Caco-2 (cell line): ENCODE results near the gene KRT75. TPM values are rescaled to one million over a fixed set of nuclear protein-coding genes. Genes with fewer than 3 reads are reported as not detected.

Experiments used
- BruUV-seq: library from RNA; stranded (reverse); fragments of 400-500 nt; replicated peaks from 2 replicates; lab custom pipeline; 2021; lab: Mats Ljungman, UMichigan
- CTCF ChIA-PET: fragments of 300-600 bp; sonication (Branson Sonifier 250); formaldehyde crosslinking; loops from one replicate; lab custom pipeline; 2022; ENCODE audit warnings: antibody characterized with exemption; lab: Charles Lee
- POLR2A ChIA-PET: fragments of 300-600 bp; sonication (Branson Sonifier 250); formaldehyde crosslinking; loops from one replicate; lab custom pipeline; 2022; ENCODE audit warnings: antibody characterized with exemption; lab: Charles Lee
- DNase-seq, 2 experiments: peaks; one replicate each; pipeline versions ENCODE4 v3.0.0 to v3.0.0-alpha.2; 2020 to 2022
- H3K27me3 ChIP-seq: replicated peaks from 2 replicates; pipeline ENCODE4 v1.6.0; 2011; ENCODE audit warnings: low read length; ENCODE audit not compliant: control insufficient read depth, insufficient read depth
- H3K36me3 ChIP-seq: 2 replicates; pipeline ENCODE4 v1.5.1; 2011; ENCODE audit warnings: low read length; ENCODE audit not compliant: control insufficient read depth, insufficient read depth
- H3K4me1 ChIP-seq: fragments of 250-450 bp; sonication (Bioruptor Pico); 2 replicates; pipeline ENCODE4 v1.5.1; 2020; ENCODE audit warnings: mild to moderate bottlenecking
- H3K4me3 ChIP-seq: 2 replicates; pipeline ENCODE4 v1.5.1; 2011; ENCODE audit warnings: low read depth, mild to moderate bottlenecking, control low read depth, low read length
- H3K9me3 ChIP-seq: fragments of 250-450 bp; sonication (Bioruptor Pico); 2 replicates; pipeline ENCODE4 v1.5.1; 2020; ENCODE audit warnings: mild to moderate bottlenecking, moderate library complexity
- H3K27ac Mint-ChIP-seq: one replicate; pipeline ENCODE4 v1.8.0; 2022; ENCODE audit warnings: mixed read lengths; ENCODE audit not compliant: unreplicated experiment
- H3K27me3 Mint-ChIP-seq: one replicate; pipeline ENCODE4 v1.8.0; 2022; ENCODE audit warnings: mixed read lengths; ENCODE audit not compliant: insufficient read depth, unreplicated experiment
- H3K36me3 Mint-ChIP-seq: one replicate; pipeline ENCODE4 v1.8.0; 2022; ENCODE audit warnings: mild to moderate bottlenecking, mixed read lengths; ENCODE audit not compliant: insufficient read depth, unreplicated experiment
- H3K4me1 Mint-ChIP-seq: one replicate; pipeline ENCODE4 v1.8.0; 2022; ENCODE audit warnings: low read depth, mixed read lengths; ENCODE audit not compliant: unreplicated experiment
- H3K4me3 Mint-ChIP-seq: one replicate; pipeline ENCODE4 v1.8.0; 2022; ENCODE audit warnings: mild to moderate bottlenecking, moderate library complexity, mixed read lengths; ENCODE audit not compliant: unreplicated experiment
- H3K9me3 Mint-ChIP-seq: one replicate; pipeline ENCODE4 v1.8.0; 2022; ENCODE audit warnings: mixed read lengths; ENCODE audit not compliant: unreplicated experiment
- intact Hi-C: fragments of 100-400 bp; cut with micrococcal nuclease; formaldehyde crosslinking; loops from one replicate; pipeline ENCODE4 v1.10.0; 2022; ENCODE audit not compliant: unreplicated experiment
- total RNA-seq: library from RNA; stranded (reverse); gene quantifications from 2 replicates; pipeline ENCODE4 v1.2.3, GENCODE V29; 2022
- TF ChIP-seq, protein P1 (sequence below), 2 experiments: fragments of 200-600 bp in 1 of 2; IDR thresholded peaks; 1 replicate in 1 of 2; 2 replicates in 1 of 2; pipeline versions ENCODE4 v1.5.1 to v1.8.0; 2011 to 2022; ENCODE audit warnings: antibody characterized with exemption in 1 of 2, control low read depth in 1 of 2, inconsistent platforms in 1 of 2, low read depth in 1 of 2, low read length in 1 of 2, mild to moderate bottlenecking in 1 of 2, moderate library complexity in 1 of 2; ENCODE audit not compliant: insufficient read depth in 1 of 2, severe bottlenecking in 1 of 2, unreplicated experiment in 1 of 2

KRT75 gene
- total RNA-seq, 1 experiment from 2014 or later = not detected

DNA sequence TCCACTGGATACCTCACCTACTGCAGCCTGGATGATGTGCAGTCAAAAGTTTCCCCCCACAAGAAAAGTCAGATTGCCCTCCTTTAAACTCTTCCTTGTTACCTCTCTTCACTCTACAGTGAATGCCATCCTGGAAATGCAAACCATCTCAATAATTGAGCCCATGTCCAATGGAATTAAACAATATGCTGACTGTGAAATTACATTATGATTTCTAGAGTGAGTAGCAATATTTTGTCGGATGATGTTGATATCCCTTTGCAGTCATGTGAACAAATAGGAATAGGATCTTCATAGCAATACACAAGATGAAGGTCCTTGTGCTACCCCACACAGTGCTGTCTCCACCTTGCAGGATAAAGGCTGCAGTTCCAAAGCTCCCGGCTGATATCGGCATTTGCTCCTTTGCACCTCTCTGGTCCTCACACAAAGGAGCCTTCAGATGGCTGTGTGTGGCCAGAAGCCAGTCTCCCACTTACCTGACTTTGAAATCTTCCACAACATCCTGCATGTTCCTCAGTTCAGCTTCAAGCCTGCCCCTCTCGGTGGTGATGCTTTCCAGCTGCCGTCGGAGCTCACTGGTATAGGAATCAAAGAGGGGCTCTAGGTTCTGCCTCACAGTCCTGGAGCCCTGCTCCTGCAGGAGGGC is 1.5 kb downstream of the KRT75 start:
- BruUV-seq = no TSS peak
- no peaks in the 10 kb centered on the region for H3K27me3 ChIP-seq
- Mint-ChIP-seq H3K27ac (no peak overlapping the region), H3K4me3 (no peak overlapping the region), H3K9me3 (no peaks in the 10 kb centered on the region), H3K36me3 (no peaks in the 10 kb centered on the region), H3K27me3 (peaks cover 9% of the 10 kb centered on the region), H3K4me1 (peaks cover 13% of the 10 kb centered on the region)
- no peaks in the 10 kb centered on the region for H3K36me3 ChIP-seq
- H3K4me3 ChIP-seq = no peak overlapping the region
- no peak for DNase-seq
- no peaks in the 10 kb centered on the region for H3K9me3 ChIP-seq
- ChIA-PET POLR2A (no interaction called here), CTCF (no interaction called here)
- intact Hi-C loops = no loop called here
- H3K4me1 ChIP-seq = 0 out of 2 replicates have a peak, but pooled peaks cover 9% of the 10 kb centered on the region
- TF ChIP-seq, protein P1, sequence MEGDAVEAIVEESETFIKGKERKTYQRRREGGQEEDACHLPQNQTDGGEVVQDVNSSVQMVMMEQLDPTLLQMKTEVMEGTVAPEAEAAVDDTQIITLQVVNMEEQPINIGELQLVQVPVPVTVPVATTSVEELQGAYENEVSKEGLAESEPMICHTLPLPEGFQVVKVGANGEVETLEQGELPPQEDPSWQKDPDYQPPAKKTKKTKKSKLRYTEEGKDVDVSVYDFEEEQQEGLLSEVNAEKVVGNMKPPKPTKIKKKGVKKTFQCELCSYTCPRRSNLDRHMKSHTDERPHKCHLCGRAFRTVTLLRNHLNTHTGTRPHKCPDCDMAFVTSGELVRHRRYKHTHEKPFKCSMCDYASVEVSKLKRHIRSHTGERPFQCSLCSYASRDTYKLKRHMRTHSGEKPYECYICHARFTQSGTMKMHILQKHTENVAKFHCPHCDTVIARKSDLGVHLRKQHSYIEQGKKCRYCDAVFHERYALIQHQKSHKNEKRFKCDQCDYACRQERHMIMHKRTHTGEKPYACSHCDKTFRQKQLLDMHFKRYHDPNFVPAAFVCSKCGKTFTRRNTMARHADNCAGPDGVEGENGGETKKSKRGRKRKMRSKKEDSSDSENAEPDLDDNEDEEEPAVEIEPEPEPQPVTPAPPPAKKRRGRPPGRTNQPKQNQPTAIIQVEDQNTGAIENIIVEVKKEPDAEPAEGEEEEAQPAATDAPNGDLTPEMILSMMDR (IDR thresholded peaks at IDR 0.05; ENCODE audit: insufficient read depth in 1 of 2, low read depth in 1 of 2, low read length in 1 of 2, severe bottlenecking in 1 of 2, unreplicated experiment in 1 of 2) = no peak

DNA sequence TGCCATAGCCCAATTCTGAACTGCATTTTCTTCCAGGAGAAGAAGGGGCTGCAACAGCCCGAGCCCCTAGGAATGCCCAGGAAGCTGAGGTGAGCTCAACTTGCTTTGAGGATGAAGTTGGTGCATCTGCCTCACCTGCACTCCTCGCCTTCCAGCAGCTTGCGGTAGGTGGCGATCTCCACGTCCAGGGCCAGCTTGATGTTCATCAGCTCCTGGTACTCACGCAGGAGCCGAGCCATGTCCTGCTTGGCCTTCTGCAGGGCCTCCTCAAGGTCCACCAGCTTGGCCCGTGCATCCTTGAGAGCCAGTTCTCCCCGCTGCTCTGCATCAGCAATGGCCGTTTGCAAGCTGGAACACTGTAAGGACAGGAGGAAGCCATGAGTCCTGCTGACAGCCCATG is 6.0 kb downstream of the KRT75 start:
- H3K36me3 Mint-ChIP-seq = no peaks in the 10 kb centered on the region
- no TSS peak for BruUV-seq
- no peak overlapping the region for H3K27ac Mint-ChIP-seq
- CTCF ChIA-PET = interaction anchor here (1.2 to 4.3 kb wide), 2 partner anchors 13 to 32 kb away, joined by 5 to 11 read pairs; no protein-coding TSS in a partner anchor
- no peaks in the 10 kb centered on the region for H3K9me3 Mint-ChIP-seq
- no peaks in the 10 kb centered on the region for H3K9me3 ChIP-seq
- H3K36me3 ChIP-seq = no peaks in the 10 kb centered on the region
- H3K27me3 ChIP-seq = no peaks in the 10 kb centered on the region
- POLR2A ChIA-PET = no interaction called here
- peaks cover 9% of the 10 kb centered on the region for H3K27me3 Mint-ChIP-seq
- H3K4me1 ChIP-seq = peaks cover 6% of the 10 kb centered on the region; the same call in 1 of the 2 replicates
- TF ChIP-seq, protein P1 (IDR thresholded peaks at IDR 0.05; ENCODE audit: insufficient read depth in 1 of 2, low read depth in 1 of 2, low read length in 1 of 2, severe bottlenecking in 1 of 2, unreplicated experiment in 1 of 2) = no peak
- intact Hi-C loops = no loop called here
- H3K4me3 Mint-ChIP-seq = no peak overlapping the region
- no peak for DNase-seq
- peaks cover 6% of the 10 kb centered on the region for H3K4me1 Mint-ChIP-seq
- no peak overlapping the region for H3K4me3 ChIP-seq

DNA sequence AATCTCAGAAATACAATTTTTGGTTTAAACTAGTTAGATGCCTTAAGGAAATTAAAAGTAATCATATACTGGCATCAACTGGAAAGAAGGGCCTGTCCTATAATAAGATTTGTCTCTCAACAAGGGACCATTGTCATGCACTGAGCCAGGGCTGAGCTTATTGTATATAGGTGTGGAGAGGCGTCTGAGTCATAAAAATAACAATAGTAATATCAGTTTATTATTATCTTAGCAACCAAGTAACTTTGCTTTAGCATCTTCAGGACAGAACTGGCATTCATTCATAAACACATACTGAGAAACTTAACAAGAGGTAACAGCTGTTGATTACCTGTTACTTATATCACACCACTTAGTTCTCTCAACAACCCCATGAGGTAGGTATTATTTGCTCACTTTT is 7.1 kb downstream of the KRT75 start:
- BruUV-seq = no TSS peak
- DNase-seq = no peak
- POLR2A ChIA-PET = no interaction called here

More for the DNA sequence above, 7.1 kb downstream of the KRT75 start:
- Mint-ChIP-seq H3K4me3 (no peak overlapping the region), H3K9me3 (no peaks in the 10 kb centered on the region), H3K4me1 (peaks cover 6% of the 10 kb centered on the region), H3K36me3 (no peaks in the 10 kb centered on the region), H3K27ac (no peak overlapping the region), H3K27me3 (peaks cover 4% of the 10 kb centered on the region)
- intact Hi-C loops = no loop called here
- H3K9me3 ChIP-seq = no peaks in the 10 kb centered on the region
- H3K4me1 ChIP-seq = peaks cover 6% of the 10 kb centered on the region; the same call in 1 of the 2 replicates
- no peaks in the 10 kb centered on the region for H3K27me3 ChIP-seq
- no peaks in the 10 kb centered on the region for H3K36me3 ChIP-seq
- CTCF ChIA-PET = interaction anchor here (1.2 to 4.3 kb wide), 2 partner anchors 14 to 31 kb away, joined by 5 to 11 read pairs; no protein-coding TSS in a partner anchor
- no peak overlapping the region for H3K4me3 ChIP-seq
- TF ChIP-seq, protein P1 (IDR thresholded peaks at IDR 0.05; ENCODE audit: insufficient read depth in 1 of 2, low read depth in 1 of 2, low read length in 1 of 2, severe bottlenecking in 1 of 2, unreplicated experiment in 1 of 2) = no peak
